HG03139 (cell line): Measurements from ENCODE around the gene ASB17.
"Not testable (repeated sequence)": the region's sequence is repeated elsewhere in the genome, so short reads cannot be mapped to it uniquely, and the experiment has no call there.

ENCODE experiments used
- ATAC-seq: cut with Tn5 transposase; IDR thresholded peaks from one replicate; pipeline ENCODE4 v1.9.1; 2021; ENCODE audit not compliant: unreplicated experiment

The ASB17 gene

GRCh38 chr1:75932304-75932703 is at the start of gene ASB17:
TSS of gene ASB17 (minus strand) at chr1:75932404. CDS start at chr1:75932291, 113 bp downstream.
- ATAC-seq = no peak

GRCh38 chr1:75980972-75981897 is 49.0 kb upstream of the ASB17 start:
- peak; percentile 46 for ATAC-seq

GRCh38 chr1:75970631-75971030 is 38.4 kb upstream of the ASB17 start:
- ATAC-seq = no peak

DNA sequence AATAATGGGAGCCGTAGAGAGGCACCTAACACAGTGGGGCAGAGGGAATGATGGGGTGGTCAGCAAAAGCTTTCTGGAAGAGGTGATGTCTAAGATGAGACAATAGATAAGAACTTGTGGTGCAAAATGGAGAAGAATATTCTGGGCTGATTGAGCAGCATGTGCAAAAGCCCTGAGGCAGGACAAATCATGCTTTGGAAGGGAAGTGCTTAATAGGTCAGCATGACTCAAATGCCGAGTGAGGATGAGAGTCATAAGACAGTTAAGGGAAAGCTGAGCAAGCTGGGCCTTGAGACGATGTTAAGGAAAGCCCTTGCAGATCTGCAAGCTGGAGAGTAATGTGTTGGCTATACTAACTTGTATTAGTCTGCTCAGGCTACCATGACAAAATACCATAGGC is 37.3 kb upstream of the ASB17 start:
- no peak for ATAC-seq

DNA sequence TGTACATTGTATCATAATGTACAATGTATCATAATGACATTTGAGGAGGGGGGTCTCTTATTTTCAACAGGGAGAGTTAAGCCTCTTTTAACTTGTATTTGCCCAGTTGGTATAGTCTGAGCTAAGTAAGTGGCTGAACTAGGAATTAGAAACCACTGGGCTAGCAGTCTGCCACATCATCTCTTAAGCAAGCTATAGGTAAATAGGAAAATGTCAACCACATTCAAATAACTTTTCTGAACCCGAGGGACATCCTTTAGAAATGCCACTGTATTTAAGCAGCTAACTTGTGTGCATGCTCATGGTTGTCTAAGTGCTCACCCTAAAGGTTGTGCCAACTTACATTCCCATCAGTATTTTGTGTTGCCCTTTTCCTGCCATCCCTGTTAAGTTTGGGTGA is 35.5 kb upstream of the ASB17 start:
- ATAC-seq = no peak

DNA sequence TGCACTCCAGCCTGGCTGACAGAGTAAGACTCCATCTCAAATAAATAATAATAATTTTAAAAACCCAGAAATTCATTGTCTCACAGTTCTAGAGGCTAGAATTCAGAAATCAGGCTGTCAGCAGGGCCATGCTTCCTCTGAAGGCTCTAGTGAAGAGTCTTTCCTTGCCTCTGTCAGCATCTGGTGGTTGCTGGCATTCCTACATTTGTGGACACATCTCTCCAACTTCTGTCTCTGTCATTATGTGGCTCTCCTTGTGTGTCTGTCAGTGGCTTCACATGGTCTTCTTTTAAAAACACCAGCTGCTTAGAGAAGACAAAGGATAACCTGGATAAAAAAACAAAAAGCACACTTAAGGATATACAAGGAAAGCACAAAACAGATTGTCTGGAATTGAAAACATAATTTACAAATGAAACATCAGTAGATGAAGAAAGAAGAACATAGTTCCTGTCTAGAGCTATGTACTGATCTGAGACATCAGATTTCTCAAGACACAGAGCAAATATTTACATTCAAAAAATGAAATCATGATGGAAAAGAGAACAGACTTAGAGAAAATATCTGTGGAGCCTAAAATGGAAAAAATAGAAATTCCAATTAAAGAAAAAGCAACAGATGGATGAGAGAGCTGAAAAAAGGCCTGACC is 32.7 kb upstream of the ASB17 start:
- no peak for ATAC-seq

- ATAC-seq = not testable (repeated sequence)
These were observed 32.0 kb upstream of the ASB17 start for GRCh38 chr1:75964110-75964759.

- no peak for ATAC-seq
These were observed 22.4 kb upstream of the ASB17 start for GRCh38 chr1:75954586-75954985.

DNA sequence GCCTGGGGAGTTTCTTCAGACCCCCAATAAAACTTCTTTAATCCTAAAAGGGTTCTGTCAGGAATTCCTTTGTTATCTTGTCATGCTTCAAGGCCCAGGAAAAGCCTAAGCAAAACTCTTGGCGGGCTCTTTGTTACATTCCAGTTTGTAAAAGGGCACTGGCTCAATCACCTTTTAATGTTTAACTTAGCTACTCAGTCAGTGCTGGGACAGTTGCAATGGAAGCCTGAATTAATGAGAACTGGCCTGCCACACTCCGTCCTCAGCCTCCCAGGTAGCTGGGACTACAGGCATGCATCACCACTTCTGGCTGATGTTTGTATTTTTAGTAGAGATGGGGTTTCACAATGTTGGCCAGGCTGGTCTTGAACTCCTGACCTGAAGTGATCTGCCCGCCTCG is 21.3 kb upstream of the ASB17 start:
- no peak for ATAC-seq

DNA sequence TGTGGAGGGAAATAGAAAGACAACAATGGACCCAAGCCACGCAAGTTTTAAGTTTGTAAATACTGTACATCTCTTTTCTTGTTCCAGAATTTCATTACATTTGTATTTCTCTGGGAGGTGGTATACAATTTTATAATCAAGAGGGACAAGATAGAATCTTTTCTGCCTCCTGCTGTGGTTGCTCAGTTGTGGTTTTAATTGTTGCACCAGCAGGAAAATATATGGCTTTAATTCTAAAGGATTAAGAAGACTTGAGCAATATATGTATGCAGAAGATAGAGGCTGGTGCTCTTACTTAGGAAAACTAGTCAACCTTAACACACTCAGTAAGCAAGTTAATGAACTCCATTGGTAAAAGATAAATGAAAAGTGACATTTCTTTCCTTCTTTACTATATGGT is 19.8 kb upstream of the ASB17 start:
- ATAC-seq = no peak

GRCh38 chr1:75950176-75950575 is 18.0 kb upstream of the ASB17 start:
- ATAC-seq = no peak

- not testable (repeated sequence) for ATAC-seq
These were observed 10.8 kb upstream of the ASB17 start for GRCh38 chr1:75943037-75943436.

GRCh38 chr1:75937034-75937433 is 4.8 kb upstream of the ASB17 start:
- ATAC-seq = no peak

DNA sequence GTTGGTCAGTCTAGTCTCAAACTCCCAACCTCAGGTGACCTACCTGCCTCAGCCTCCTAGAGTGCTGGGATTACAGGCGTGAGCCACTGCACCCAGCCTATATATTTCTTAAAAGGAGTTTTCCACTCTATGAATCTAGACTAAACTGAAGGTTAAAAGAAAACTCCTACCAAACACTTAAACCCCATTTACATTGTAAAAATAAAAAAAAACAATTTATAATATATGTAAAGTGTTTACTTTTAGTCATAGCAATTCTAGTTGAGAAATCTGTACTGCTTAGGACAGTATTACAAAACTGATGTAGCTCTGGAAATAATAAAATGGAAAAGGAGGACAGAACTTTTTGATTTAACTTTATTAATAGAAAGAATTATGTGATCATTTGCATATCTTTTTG is 9.5 kb downstream of the ASB17 start:
- ATAC-seq = no peak

DNA sequence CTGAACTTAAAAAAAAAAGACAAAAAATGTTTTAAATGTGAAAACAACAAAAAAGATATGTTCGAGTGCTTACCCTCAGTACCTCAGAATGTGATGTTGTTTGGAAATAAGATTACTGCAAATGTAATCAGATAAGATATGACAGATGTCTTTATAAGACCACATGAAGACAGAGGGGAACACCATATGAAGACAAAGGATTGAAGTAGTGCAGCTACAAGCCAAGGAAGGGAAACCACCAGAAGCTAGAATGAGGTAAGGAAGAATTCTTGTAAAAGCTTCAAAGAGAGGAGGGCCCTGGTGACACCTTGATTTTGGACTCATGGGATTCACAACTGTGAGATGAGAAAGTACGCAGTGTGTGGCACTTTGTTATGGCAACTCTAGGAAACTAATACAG is 15.4 kb downstream of the ASB17 start:
- no peak for ATAC-seq

GRCh38 chr1:75908717-75909152 is 23.5 kb downstream of the ASB17 start:
- ATAC-seq = peak; percentile 78

GRCh38 chr1:75901371-75901770 is 30.8 kb downstream of the ASB17 start:
- no peak for ATAC-seq

DNA sequence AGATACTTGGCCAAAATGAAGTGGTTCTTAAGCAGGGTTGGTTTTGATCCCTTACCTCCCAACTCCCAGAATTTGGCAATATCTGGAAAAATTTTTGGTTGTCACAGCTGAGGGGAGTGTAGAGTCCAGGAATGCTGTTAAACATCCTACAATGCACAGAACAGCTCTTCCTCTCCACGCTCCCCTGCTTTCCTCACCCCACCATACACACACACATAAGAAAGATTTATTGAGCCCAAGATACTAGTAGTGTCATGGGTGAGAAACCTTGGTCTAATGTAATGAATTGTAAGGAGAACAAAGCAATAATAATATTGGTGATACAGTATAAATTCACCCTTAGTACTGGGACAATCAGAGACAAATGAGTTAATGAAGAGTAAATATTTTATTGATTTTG is 47.8 kb downstream of the ASB17 start:
- ATAC-seq = no peak

DNA sequence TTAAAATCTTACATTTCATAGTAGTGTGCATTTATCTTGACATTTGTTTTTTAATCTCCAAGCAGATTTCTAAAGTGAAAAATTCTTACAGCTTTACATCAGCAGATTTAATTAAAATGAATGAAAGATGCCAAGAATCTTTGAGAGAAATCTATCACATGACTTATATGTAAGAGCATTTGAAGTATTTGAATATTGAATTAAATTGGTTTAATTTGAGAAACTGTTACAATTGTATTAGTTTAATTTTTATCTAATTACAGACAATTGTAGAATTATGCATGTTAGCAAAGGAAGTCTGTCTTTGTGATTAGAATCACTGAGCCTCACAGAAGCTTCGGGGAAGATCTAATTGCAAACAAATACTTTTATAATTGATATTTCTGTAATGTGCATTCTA is 52.2 kb downstream of the ASB17 start:
- no peak for ATAC-seq

GRCh38 chr1:75870951-75871350 is 61.3 kb downstream of the ASB17 start:
- ATAC-seq = no peak
